ENCODE results near the gene CRTAC1. TPM values are rescaled to one million over a fixed set of nuclear protein-coding genes. Genes with fewer than 3 reads are reported as not detected.

CRTAC1 gene
- total and polyA plus RNA-seq, 2 experiments from 2014 or later = 0.47 to 1.2 TPM

DNA sequence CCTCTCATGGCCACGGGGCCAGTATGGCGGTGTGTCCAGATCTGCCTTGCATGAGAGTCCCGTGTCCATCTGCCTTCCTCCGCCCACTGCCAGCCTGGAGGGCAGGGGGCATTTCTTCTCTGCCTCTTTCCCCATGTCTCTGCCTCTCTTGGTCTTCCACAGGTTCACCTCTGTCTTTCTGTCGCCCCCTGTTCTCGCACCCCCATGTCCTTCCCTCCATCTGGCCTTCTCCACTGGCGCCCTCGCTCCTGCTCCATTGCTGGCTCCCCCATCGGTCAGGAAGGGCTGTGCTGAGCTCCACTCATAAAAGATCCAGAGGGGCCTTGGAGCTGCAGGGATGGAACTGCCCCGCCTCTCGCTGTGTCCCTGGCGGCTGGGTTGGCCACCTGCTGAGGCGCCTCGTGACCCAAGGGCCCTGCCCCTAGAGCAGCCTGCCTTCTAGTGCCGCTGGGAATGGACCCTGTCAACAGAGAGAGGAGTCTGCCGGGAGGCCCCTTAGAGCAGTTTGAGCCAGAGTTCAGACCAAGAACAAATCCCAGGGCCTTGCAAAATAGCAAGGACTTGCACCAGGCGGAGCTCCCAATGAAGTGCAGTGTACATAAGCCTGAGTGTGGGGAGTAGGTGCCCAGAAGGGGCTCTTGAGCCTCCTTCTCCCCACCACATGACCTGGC, 138.8 kb downstream of the CRTAC1 start:
- no peaks in the 10 kb centered on the region for H3K79me2 ChIP-seq (replicated peaks; ENCODE audit: insufficient read depth)
- no peak for ATAC-seq
- no peak overlapping the region for H3K27ac Mint-ChIP-seq

DNA sequence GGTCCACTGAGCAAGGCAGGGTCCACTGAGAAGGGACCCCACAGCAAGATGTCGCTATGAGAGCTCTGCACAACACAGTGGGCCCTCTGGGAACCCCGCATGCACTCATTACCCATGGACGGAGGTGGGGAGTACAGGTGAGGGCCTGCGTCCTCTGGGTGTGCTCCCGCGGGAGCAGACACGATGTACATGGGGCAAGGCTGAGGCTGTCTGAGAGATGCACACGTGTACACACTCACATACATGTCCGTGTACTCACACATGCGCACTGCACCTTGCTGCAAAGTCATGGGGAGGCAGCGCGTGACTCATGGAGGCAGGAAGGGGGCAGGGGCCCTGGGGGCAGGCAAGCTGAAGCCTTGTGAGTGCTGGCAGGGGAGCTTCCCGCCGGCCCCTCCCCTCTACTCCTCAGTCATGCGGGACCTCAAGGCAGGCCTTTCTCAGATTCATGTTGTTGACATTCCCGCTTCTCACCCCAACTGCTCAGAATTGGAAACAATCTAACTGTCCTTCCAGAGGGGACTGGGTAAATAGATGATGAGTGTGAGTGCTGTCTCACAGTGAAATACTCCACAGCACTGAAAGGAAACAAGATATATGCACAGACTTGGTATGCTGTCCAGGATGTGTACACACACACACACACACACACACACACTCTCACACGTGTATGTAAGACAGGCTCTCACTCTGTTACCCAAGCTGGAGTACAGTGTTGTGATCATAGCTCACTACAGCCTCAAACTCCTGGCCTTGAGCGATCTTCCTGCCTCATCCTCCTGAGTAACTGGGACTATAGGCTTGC, 140.8 kb downstream of the CRTAC1 start:
- no peaks in the 10 kb centered on the region for H3K36me3 ChIP-seq (ENCODE audit: insufficient read depth)
- Mint-ChIP-seq H3K9me3 (no peaks in the 10 kb centered on the region), H3K27ac (peak overlapping the region; percentile 56), H3K4me3 (no peak overlapping the region), H3K36me3 (ENCODE audit: low read depth) (no peaks in the 10 kb centered on the region), H3K27me3 (ENCODE audit: insufficient read depth, low read depth, poor library complexity) (peaks cover 4% of the 10 kb centered on the region), H3K4me1 (peaks cover 31% of the 10 kb centered on the region)
- peak; percentile 73 for ATAC-seq
- H2AFZ ChIP-seq = peak overlapping the region; percentile 95
- peak; percentile 65 for DNase-seq (ENCODE audit: low spot score)
- peak overlapping the region; percentile 60 for H3K4me2 ChIP-seq
- no peaks in the 10 kb centered on the region for H3F3A ChIP-seq (replicated peaks; ENCODE audit: low read depth)
- H3K79me2 ChIP-seq (replicated peaks; ENCODE audit: insufficient read depth) = no peaks in the 10 kb centered on the region
- H3K27ac ChIP-seq (ENCODE audit: low read depth) = no peak overlapping the region
- no peaks in the 10 kb centered on the region for H3K27me3 ChIP-seq (ENCODE audit: insufficient read depth)
- no peaks in the 10 kb centered on the region for H4K20me1 ChIP-seq (replicated peaks; ENCODE audit: insufficient read depth)
- peaks cover 14% of the 10 kb centered on the region; the same call in 1 of the 2 replicates for H3K4me1 ChIP-seq (ENCODE audit: insufficient read depth)
- H3K9me2 ChIP-seq (ENCODE audit: insufficient read depth) = no peaks in the 10 kb centered on the region
- H3K4me3 ChIP-seq = peak overlapping the region; percentile 26; the same call in 1 of the 2 replicates
- TF ChIP-seq EZH2phosphoT487 (IDR thresholded peaks at IDR 0.05; ENCODE audit: unreplicated experiment) (no peak), CREB1 (CRISPR knock-in tag; IDR thresholded peaks at IDR 0.05; ENCODE audit: low read depth) (no peak), JUNB (IDR thresholded peaks at IDR 0.05; ENCODE audit: unreplicated experiment) (no peak), NANOG (IDR thresholded peaks at IDR 0.05; ENCODE audit: borderline replicate concordance) (no peak), ZNF114 (CRISPR knock-in tag; IDR thresholded peaks at IDR 0.05) (no peak), STAT1 (IDR thresholded peaks at IDR 0.05; ENCODE audit: unreplicated experiment) (no peak), EZH2 (IDR thresholded peaks at IDR 0.05; ENCODE audit: low read depth, unreplicated experiment) (no peak)
- TF ChIP-seq, protein P1, sequence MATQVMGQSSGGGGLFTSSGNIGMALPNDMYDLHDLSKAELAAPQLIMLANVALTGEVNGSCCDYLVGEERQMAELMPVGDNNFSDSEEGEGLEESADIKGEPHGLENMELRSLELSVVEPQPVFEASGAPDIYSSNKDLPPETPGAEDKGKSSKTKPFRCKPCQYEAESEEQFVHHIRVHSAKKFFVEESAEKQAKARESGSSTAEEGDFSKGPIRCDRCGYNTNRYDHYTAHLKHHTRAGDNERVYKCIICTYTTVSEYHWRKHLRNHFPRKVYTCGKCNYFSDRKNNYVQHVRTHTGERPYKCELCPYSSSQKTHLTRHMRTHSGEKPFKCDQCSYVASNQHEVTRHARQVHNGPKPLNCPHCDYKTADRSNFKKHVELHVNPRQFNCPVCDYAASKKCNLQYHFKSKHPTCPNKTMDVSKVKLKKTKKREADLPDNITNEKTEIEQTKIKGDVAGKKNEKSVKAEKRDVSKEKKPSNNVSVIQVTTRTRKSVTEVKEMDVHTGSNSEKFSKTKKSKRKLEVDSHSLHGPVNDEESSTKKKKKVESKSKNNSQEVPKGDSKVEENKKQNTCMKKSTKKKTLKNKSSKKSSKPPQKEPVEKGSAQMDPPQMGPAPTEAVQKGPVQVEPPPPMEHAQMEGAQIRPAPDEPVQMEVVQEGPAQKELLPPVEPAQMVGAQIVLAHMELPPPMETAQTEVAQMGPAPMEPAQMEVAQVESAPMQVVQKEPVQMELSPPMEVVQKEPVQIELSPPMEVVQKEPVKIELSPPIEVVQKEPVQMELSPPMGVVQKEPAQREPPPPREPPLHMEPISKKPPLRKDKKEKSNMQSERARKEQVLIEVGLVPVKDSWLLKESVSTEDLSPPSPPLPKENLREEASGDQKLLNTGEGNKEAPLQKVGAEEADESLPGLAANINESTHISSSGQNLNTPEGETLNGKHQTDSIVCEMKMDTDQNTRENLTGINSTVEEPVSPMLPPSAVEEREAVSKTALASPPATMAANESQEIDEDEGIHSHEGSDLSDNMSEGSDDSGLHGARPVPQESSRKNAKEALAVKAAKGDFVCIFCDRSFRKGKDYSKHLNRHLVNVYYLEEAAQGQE (IDR thresholded peaks at IDR 0.05; ENCODE audit: unreplicated experiment) = no peak
- TF ChIP-seq, protein P2, sequence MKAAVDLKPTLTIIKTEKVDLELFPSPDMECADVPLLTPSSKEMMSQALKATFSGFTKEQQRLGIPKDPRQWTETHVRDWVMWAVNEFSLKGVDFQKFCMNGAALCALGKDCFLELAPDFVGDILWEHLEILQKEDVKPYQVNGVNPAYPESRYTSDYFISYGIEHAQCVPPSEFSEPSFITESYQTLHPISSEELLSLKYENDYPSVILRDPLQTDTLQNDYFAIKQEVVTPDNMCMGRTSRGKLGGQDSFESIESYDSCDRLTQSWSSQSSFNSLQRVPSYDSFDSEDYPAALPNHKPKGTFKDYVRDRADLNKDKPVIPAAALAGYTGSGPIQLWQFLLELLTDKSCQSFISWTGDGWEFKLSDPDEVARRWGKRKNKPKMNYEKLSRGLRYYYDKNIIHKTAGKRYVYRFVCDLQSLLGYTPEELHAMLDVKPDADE (IDR thresholded peaks at IDR 0.05) = no peak
- TF ChIP-seq, protein P3, sequence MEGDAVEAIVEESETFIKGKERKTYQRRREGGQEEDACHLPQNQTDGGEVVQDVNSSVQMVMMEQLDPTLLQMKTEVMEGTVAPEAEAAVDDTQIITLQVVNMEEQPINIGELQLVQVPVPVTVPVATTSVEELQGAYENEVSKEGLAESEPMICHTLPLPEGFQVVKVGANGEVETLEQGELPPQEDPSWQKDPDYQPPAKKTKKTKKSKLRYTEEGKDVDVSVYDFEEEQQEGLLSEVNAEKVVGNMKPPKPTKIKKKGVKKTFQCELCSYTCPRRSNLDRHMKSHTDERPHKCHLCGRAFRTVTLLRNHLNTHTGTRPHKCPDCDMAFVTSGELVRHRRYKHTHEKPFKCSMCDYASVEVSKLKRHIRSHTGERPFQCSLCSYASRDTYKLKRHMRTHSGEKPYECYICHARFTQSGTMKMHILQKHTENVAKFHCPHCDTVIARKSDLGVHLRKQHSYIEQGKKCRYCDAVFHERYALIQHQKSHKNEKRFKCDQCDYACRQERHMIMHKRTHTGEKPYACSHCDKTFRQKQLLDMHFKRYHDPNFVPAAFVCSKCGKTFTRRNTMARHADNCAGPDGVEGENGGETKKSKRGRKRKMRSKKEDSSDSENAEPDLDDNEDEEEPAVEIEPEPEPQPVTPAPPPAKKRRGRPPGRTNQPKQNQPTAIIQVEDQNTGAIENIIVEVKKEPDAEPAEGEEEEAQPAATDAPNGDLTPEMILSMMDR (conservative IDR thresholded peaks at IDR 0.05; ENCODE audit: low read depth in 2 of 2) = no peak

More for the DNA sequence above, 138.8 kb downstream of the CRTAC1 start:
- H4K20me1 ChIP-seq (replicated peaks; ENCODE audit: insufficient read depth) = no peaks in the 10 kb centered on the region
- Mint-ChIP-seq H3K4me1 (peaks cover 23% of the 10 kb centered on the region), H3K9me3 (no peaks in the 10 kb centered on the region), H3K36me3 (ENCODE audit: low read depth) (no peaks in the 10 kb centered on the region), H3K27me3 (ENCODE audit: insufficient read depth, low read depth, poor library complexity) (peaks cover 2% of the 10 kb centered on the region), H3K4me3 (no peak overlapping the region)
- H3K27ac ChIP-seq (ENCODE audit: low read depth) = no peak overlapping the region
- H3F3A ChIP-seq (replicated peaks; ENCODE audit: low read depth) = no peaks in the 10 kb centered on the region
- DNase-seq (ENCODE audit: low spot score) = no peak
- H3K27me3 ChIP-seq (ENCODE audit: insufficient read depth) = no peaks in the 10 kb centered on the region
- H3K4me2 ChIP-seq = no peak overlapping the region
- H2AFZ ChIP-seq = no peak overlapping the region
- no peaks in the 10 kb centered on the region for H3K9me2 ChIP-seq (ENCODE audit: insufficient read depth)
- peaks cover 14% of the 10 kb centered on the region; the same call in 1 of the 2 replicates for H3K4me1 ChIP-seq (ENCODE audit: insufficient read depth)
- no peaks in the 10 kb centered on the region for H3K36me3 ChIP-seq (ENCODE audit: insufficient read depth)
- TF ChIP-seq CREB1 (CRISPR knock-in tag; IDR thresholded peaks at IDR 0.05; ENCODE audit: low read depth) = no peak
- H3K4me3 ChIP-seq = no peak overlapping the region

Measured in GM23338 (cell line).